H1 (cell line): ENCODE measurements around the gene STYXL1. TPM values are rescaled to one million over a fixed set of nuclear protein-coding genes. Genes with fewer than 3 reads are reported as not detected.

Source experiments
- CTCF ChIA-PET: fragments of 300-600 bp; sonication (Branson Sonifier 250); formaldehyde crosslinking; loops from one replicate; lab custom pipeline; 2021; ENCODE audit not compliant: partially characterized antibody; lab: Charles Lee
- POLR2A ChIA-PET: fragments of 300-600 bp; sonication (Branson Sonifier 250); formaldehyde crosslinking; loops from one replicate; lab custom pipeline; 2021; ENCODE audit warnings: inconsistent platforms; ENCODE audit not compliant: partially characterized antibody; lab: Charles Lee
- DNase-seq, 2 experiments: peaks; one replicate each; pipeline versions ENCODE4 v3.0.0 to v3.0.0-alpha.2; 2010 to 2022; ENCODE audit warnings: low spot score in 2 of 2, low read depth in 1 of 2, mixed read lengths in 1 of 2
- FAIRE-seq: peaks from 2 replicates; lab custom pipeline; 2011; peaks lifted over from hg19 to GRCh38; lab: Jason Lieb, UNC
- H2AFZ ChIP-seq: 2 replicates; pipeline ENCODE4 v1.8.1; 2012; ENCODE audit warnings: low read length, inconsistent platforms
- H2AK5ac ChIP-seq: 2 replicates; pipeline ENCODE4 v1.6.1; 2013; ENCODE audit warnings: low read depth, low read length
- H2BK120ac ChIP-seq: replicated peaks from 2 replicates; pipeline ENCODE3; 2013; ENCODE audit warnings: low read depth, low read length, inconsistent platforms
- H2BK12ac ChIP-seq: 2 replicates; pipeline ENCODE4 v1.6.1; 2013; ENCODE audit warnings: low read depth, low read length
- H2BK15ac ChIP-seq: 2 replicates; pipeline ENCODE4 v1.6.1; 2013; ENCODE audit warnings: low read length
- H2BK20ac ChIP-seq: 2 replicates; pipeline ENCODE4 v1.6.1; 2013; ENCODE audit warnings: low read length
- H2BK5ac ChIP-seq: 2 replicates; pipeline ENCODE4 v1.6.1; 2013; ENCODE audit warnings: low read depth, low read length
- H3K14ac ChIP-seq: 2 replicates; pipeline ENCODE4 v1.6.1; 2013; ENCODE audit warnings: inconsistent platforms; ENCODE audit not compliant: insufficient read length
- H3K18ac ChIP-seq: 2 replicates; pipeline ENCODE4 v1.6.1; 2013; ENCODE audit warnings: low read length; ENCODE audit errors: extremely low read depth
- H3K23ac ChIP-seq: 2 replicates; pipeline ENCODE4 v1.6.1; 2013; ENCODE audit warnings: inconsistent platforms; ENCODE audit not compliant: insufficient read length
- H3K23me2 ChIP-seq: 2 replicates; pipeline ENCODE4 v1.6.1; 2013; ENCODE audit warnings: low read depth, low read length
- H3K27ac ChIP-seq: 2 replicates; pipeline ENCODE4 v1.6.1; 2011; ENCODE audit warnings: low read depth, low read length, inconsistent platforms
- H3K27me3 ChIP-seq, 4 experiments: replicated peaks in 1 of 4; 1 replicate in 1 of 4; 2 replicates in 3 of 4; pipeline versions ENCODE4 v1.6.1 to v1.8.1; 2011 to 2013; ENCODE audit warnings: low read length in 3 of 4, mild to moderate bottlenecking in 3 of 4, inconsistent platforms in 2 of 4, mixed read lengths in 2 of 4, moderate library complexity in 1 of 4; ENCODE audit not compliant: control insufficient read depth in 3 of 4, insufficient read depth in 3 of 4; ENCODE audit errors: extremely low read depth in 1 of 4
- H3K36me3 ChIP-seq, 4 experiments: 2 replicates each; pipeline versions ENCODE4 v1.6.1 to v1.8.1; 2011 to 2013; ENCODE audit warnings: mild to moderate bottlenecking in 4 of 4, low read length in 3 of 4, moderate library complexity in 2 of 4, control low read depth in 1 of 4, inconsistent platforms in 1 of 4; ENCODE audit not compliant: insufficient read depth in 4 of 4, control insufficient read depth in 2 of 4
- H3K4ac ChIP-seq: replicated peaks from 2 replicates; pipeline ENCODE3; 2013; ENCODE audit warnings: low read length, low read depth, mixed read lengths, inconsistent platforms; ENCODE audit not compliant: insufficient read length
- H3K4me1 ChIP-seq, 4 experiments: replicated peaks in 1 of 4; 1 replicate in 1 of 4; 2 replicates in 3 of 4; pipeline versions ENCODE4 v1.6.1 to v1.8.1; 2011 to 2013; ENCODE audit warnings: low read length in 3 of 4, inconsistent platforms in 2 of 4, mixed read lengths in 1 of 4; ENCODE audit not compliant: insufficient read depth in 4 of 4, control insufficient read depth in 3 of 4
- H3K4me2 ChIP-seq, 2 experiments: 2 replicates each; pipeline versions ENCODE4 v1.6.1 to v1.8.1; 2011 to 2013; ENCODE audit warnings: low read depth in 2 of 2, low read length in 2 of 2, control low read depth in 1 of 2, inconsistent platforms in 1 of 2, mild to moderate bottlenecking in 1 of 2; ENCODE audit not compliant: insufficient read depth in 1 of 2
- H3K4me3 ChIP-seq, 4 experiments: fragments of 200-600, 300-600 bp in 1 of 4; sonication (generic), shearing (Covaris generic), sonication (Bioruptor Twin) in 1 of 4; 2 replicates each; pipeline versions ENCODE4 v1.5.1 to v1.8.1; 2011 to 2016; ENCODE audit warnings: low read length in 4 of 4, low read depth in 3 of 4, control low read depth in 2 of 4, inconsistent platforms in 2 of 4, mild to moderate bottlenecking in 2 of 4, mixed read lengths in 1 of 4, moderate library complexity in 1 of 4; ENCODE audit not compliant: insufficient read depth in 2 of 4; ENCODE audit errors: extremely low read depth in 1 of 4
- H3K56ac ChIP-seq: replicated peaks from 2 replicates; pipeline ENCODE3; 2013; ENCODE audit warnings: low read depth, mild to moderate bottlenecking, mixed read lengths, low read length, inconsistent platforms; ENCODE audit not compliant: insufficient read length
- H3K79me1 ChIP-seq: 2 replicates; pipeline ENCODE4 v1.6.1; 2013; ENCODE audit warnings: low read depth, low read length, control low read depth
- H3K79me2 ChIP-seq, 2 experiments: 2 replicates each; pipeline versions ENCODE4 v1.6.1 to v1.8.1; 2012 to 2013; ENCODE audit warnings: low read length in 2 of 2, mild to moderate bottlenecking in 2 of 2, inconsistent platforms in 1 of 2; ENCODE audit not compliant: insufficient read depth in 2 of 2, control insufficient read depth in 1 of 2
- H3K9ac ChIP-seq, 4 experiments: replicated peaks in 1 of 4; 1 replicate in 1 of 4; 2 replicates in 3 of 4; pipeline versions ENCODE4 v1.6.1 to v1.8.1; 2011 to 2013; ENCODE audit warnings: low read depth in 3 of 4, low read length in 3 of 4, control low read depth in 2 of 4, mild to moderate bottlenecking in 2 of 4, moderate library complexity in 2 of 4, inconsistent platforms in 1 of 4; ENCODE audit errors: extremely low read depth in 1 of 4
- H3K9me3 ChIP-seq, 2 experiments: 2 replicates each; pipeline versions ENCODE4 v1.6.1 to v1.8.1; 2012 to 2013; ENCODE audit warnings: mild to moderate bottlenecking in 2 of 2, moderate library complexity in 2 of 2, control low read depth in 1 of 2, inconsistent platforms in 1 of 2, low read depth in 1 of 2, low read length in 1 of 2, mixed read lengths in 1 of 2; ENCODE audit not compliant: insufficient read depth in 2 of 2
- H4K20me1 ChIP-seq, 2 experiments: replicated peaks in 1 of 2; 2 replicates each; pipeline versions ENCODE3 to v1.8.1; 2011 to 2013; ENCODE audit warnings: inconsistent platforms in 2 of 2, low read length in 2 of 2, mild to moderate bottlenecking in 1 of 2; ENCODE audit not compliant: insufficient read depth in 2 of 2, control insufficient read depth in 1 of 2
- H4K5ac ChIP-seq: 2 replicates; pipeline ENCODE4 v1.6.1; 2013; ENCODE audit warnings: low read length, low read depth, mixed read lengths, inconsistent platforms; ENCODE audit not compliant: insufficient read length
- H4K8ac ChIP-seq: 2 replicates; pipeline ENCODE4 v1.8.0; 2013; ENCODE audit warnings: mild to moderate bottlenecking, moderate library complexity, low read length, inconsistent platforms; ENCODE audit not compliant: insufficient read depth; ENCODE audit errors: extremely low read depth
- H4K91ac ChIP-seq: replicated peaks from 2 replicates; pipeline ENCODE3; 2013; ENCODE audit warnings: low read length, mixed read lengths, inconsistent platforms; ENCODE audit not compliant: insufficient read length
- CBX8 ChIP-seq: fragments of 300-800, 300-1000 bp; sonication (generic); IDR thresholded peaks from 2 replicates; pipeline ENCODE4 v1.7.1; 2016; ENCODE audit warnings: low read depth, low read length, borderline replicate concordance
- HDAC2 ChIP-seq, 2 experiments: fragments of 300-600 bp in 1 of 2; sonication (generic) in 1 of 2; IDR thresholded peaks; 2 replicates each; pipeline ENCODE4 v1.6.1; 2011 to 2012; ENCODE audit warnings: low read depth in 2 of 2, low read length in 2 of 2, mild to moderate bottlenecking in 2 of 2, moderate library complexity in 2 of 2, borderline replicate concordance in 1 of 2, inconsistent platforms in 1 of 2
- SIN3A ChIP-seq, 2 experiments: IDR thresholded peaks in 1 of 2; conservative IDR thresholded peaks in 1 of 2; 2 replicates each; pipeline ENCODE4 v1.6.1; 2011 to 2012; ENCODE audit warnings: low read length in 2 of 2, improper control_type of control experiment in 1 of 2, low read depth in 1 of 2, mild to moderate bottlenecking in 1 of 2
- SP4 ChIP-seq: IDR thresholded peaks from 2 replicates; pipeline ENCODE4 v1.6.1; 2012; ENCODE audit warnings: low read length, inconsistent platforms
- ZNF274 ChIP-seq: IDR thresholded peaks from 2 replicates; pipeline ENCODE4 v1.7.0; 2012; ENCODE audit warnings: low read length, borderline replicate concordance; ENCODE audit errors: extremely low read depth
- WGBS, 2 experiments: shearing (Covaris generic) in 1 of 2; methylation state at CpG; one replicate each; pipeline versions ENCODE4 v1.1.6 to v1.1.7; 2013 to 2015; ENCODE audit warnings: low lambda C conversion rate in 2 of 2, mixed read lengths in 2 of 2, inconsistent platforms in 1 of 2, low coverage in 1 of 2, missing lambda C conversion rate in 1 of 2; ENCODE audit not compliant: insufficient replicate concordance in 2 of 2, insufficient coverage in 1 of 2, insufficient read length in 1 of 2; ENCODE audit errors: extremely low coverage in 1 of 2, missing lambda C conversion rate in 1 of 2; 5-methylcytosine and 5-hydroxymethylcytosine counted together
- polyA plus RNA-seq, 7 experiments: library from polyadenylated mRNA; depleted of rRNA in 3 of 7; stranded (reverse) in 5 of 7; unstranded in 2 of 7; fragments of >200 nt in 5 of 7; fragments of 200-250 nt in 2 of 7; gene quantifications; 1 replicate in 5 of 7; 2 replicates in 1 of 7; 4 replicates in 1 of 7; pipeline versions ENCODE4 v1.2.1 to v1.2.3, GENCODE V29; 2011 to 2013; ENCODE audit warnings: missing spikeins in 2 of 7, mixed read lengths in 2 of 7
- total RNA-seq: library from RNA; stranded (reverse); fragmentation: NEBNext Ultra II Directional; extraction: Animal tissue kit (Norgen Biotek cat#: 25700); gene quantifications from 2 replicates; pipeline ENCODE4 v1.2.1, GENCODE V29; 2021
- TF ChIP-seq, protein P1 (sequence below): IDR thresholded peaks from 2 replicates; pipeline ENCODE4 v1.6.1; 2012; ENCODE audit warnings: inconsistent platforms

The STYXL1 gene
- total and polyA plus RNA-seq, 2 of the 8 experiments (the other 6 are each of a cell fraction or from before 2014, with no cell fraction given) = 32.3 to 53.9 TPM

DNA sequence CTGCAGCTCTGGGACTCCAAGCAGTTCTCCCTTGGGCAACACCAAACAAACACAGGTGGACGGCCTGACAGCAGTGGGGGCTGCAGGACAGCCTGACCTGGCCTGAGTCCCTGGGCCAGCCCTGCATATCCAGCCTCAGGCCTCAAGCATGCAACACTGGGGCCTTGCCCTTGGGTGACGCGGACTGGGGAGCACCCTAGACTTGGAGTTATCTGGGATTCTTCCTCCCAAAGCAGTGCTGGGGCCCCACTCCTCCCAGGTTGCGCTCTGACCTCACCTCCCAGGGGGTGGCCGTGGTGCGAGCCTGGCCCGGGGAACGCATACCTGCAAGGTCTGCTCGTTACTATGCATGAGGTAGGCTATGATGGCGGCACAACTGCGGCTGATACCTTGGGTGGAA, 47.2 kb downstream of the STYXL1 start:
- Histone ChIP-seq H2BK5ac (no peak overlapping the region), H3K14ac (no peak overlapping the region), H3K79me1 (no peaks in the 10 kb centered on the region), H2BK20ac (no peak overlapping the region), H2BK15ac (no peak overlapping the region), H2AK5ac (no peak overlapping the region), H3K4me2 (no peak overlapping the region), H2BK12ac (no peak overlapping the region), H3K56ac (no peak overlapping the region), H3K27ac (no peak overlapping the region), H4K5ac (no peak overlapping the region), H3K79me2 (no peaks in the 10 kb centered on the region), H4K8ac (peak overlapping the region; percentile 39; the same call in 1 of the 2 replicates), H3K27me3 (no peaks in the 10 kb centered on the region), H3K18ac (no peak overlapping the region), H3K23ac (no peak overlapping the region), H3K4me1 (no peaks in the 10 kb centered on the region), H3K4me3 (no peak overlapping the region), H3K9ac (no peak overlapping the region), H3K23me2 (no peaks in the 10 kb centered on the region), H2AFZ (no peak overlapping the region), H3K9me3 (no peaks in the 10 kb centered on the region), H3K4ac (no peak overlapping the region), H4K20me1 (no peaks in the 10 kb centered on the region), H2BK120ac (no peak overlapping the region), H3K36me3 (peaks cover 0 to 4% (median 0%) of the 10 kb centered on the region in 4 experiments; a peak in 2 of 8 replicates), H4K91ac (no peak overlapping the region)
- ChIA-PET POLR2A (no interaction called here), CTCF (interaction anchor here (1.7 kb wide), 1 partner anchor 19 kb away, joined by 9 read pairs; no protein-coding TSS in a partner anchor)
- FAIRE-seq (no peak), DNase-seq (no peak)
- TF ChIP-seq SIN3A (conservative IDR thresholded peaks at IDR 0.05 in 1 of 2, IDR thresholded peaks at IDR 0.05 in 1 of 2; ENCODE audit: low read depth in 1 of 2, low read length in 2 of 2) = no peak
- TF ChIP-seq HDAC2 (IDR thresholded peaks at IDR 0.05; ENCODE audit: borderline replicate concordance in 1 of 2, low read depth in 2 of 2, low read length in 2 of 2) = no peak
- no peak for TF ChIP-seq CBX8
- TF ChIP-seq, protein P1, sequence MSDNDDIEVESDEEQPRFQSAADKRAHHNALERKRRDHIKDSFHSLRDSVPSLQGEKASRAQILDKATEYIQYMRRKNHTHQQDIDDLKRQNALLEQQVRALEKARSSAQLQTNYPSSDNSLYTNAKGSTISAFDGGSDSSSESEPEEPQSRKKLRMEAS = no peak
- TF ChIP-seq ZNF274 = no peak
- no peak for TF ChIP-seq SP4
- WGBS, 2 experiments = 94% methylated on average over 11 of the region's 11 CpGs; no CpG with 5 or more reads in 1 of the 2 experiments
